ENCODE measurements around the gene SRPK3.
A peak's percentile ranks its signal among the peaks of the same experiment; 100 is the strongest.
"Not testable (repeated sequence)": the region's sequence is repeated elsewhere in the genome, so short reads cannot be mapped to it uniquely, and the experiment has no call there.

Gene SRPK3

DNA sequence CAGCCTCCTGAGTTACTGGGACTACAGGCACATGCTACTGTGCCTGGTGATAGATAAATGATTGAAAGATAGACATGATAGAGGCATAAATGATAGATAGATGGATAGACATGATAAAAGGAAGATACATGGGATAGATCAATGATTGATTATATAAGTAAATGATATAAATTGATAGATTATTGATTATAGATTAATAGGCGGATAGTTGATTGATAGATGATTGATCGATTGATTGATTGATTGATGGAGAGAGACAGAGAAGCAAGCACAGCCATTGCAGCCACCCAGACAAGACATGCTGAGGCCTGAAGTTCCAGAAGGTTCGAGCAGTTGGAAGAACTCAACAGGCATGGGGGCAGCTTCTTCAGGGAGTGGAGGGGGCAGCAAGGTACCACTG lies 34.5 kb upstream of the SRPK3 start:
- no peak for DNase-seq

DNA sequence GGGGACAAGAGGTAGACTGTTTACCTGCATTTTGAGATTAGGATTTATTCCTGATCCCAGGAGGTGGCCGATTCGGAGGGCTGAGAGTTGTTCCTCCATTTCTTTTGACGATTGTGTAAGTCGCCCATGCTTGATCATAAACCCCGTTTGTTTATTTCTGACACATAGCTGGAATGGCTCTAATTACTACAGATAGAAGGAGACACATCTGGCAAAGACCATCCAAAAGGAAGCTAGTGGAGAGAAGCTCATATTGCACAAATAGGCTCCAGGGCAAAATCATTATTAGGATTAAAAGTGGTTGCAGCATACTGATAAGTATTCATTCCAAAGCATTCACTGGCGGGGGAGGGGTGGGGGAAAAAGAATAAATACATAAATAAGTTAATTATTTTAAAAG lies 33.9 kb upstream of the SRPK3 start:
- DNase-seq, result not testable (repeated sequence)

DNA sequence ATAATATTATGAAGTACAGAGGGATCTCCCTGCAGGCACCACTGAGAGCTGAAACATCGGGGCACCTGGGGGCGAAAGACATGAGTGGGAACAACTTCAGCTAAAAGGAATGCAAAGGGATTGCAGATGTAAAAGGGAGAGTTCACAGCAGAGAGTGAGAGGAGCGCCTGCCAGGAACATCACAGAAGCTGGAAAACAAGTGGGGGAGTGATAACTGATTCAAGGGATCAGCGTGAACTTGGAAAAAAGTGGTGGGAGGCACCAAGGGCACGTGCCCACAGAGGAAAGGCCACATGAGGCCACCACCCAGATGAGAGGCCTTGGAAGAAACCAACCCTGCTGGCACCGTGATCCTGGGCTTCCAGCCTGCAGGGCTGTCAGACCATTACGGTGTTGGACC lies 31.8 kb upstream of the SRPK3 start:
- DNase-seq, result not testable (repeated sequence)

DNA sequence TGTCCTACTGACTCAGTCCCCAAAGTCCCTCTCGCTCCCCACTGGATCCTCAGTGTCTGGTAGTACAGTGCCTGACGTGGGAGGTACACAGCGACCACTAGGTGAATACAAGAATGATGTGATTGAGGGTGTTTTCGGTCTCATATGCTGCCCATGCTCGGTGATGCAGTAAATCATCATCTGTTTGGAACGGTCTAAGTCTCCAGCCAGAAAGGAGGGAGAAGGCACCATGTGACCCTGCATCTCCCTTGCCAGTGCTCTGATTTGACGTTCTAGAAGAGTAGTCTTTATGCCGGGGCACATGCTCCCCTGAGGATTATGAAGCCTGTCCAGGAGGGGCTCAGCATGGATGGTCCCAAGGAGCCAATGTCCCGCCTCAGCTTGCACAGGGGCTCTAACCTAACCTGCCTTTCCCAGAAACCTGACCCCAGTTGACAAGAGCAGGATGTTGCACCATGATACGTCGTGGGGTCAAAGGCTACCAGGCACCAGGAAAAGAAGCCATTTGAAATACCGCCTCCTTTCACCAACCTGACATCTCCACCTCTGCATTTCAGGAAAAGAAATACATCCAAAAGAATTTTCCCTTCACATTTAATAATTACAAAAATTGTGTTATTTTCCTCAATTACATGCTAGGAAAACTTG lies 30.6 kb upstream of the SRPK3 start:
- DNase-seq, result no peak

DNA sequence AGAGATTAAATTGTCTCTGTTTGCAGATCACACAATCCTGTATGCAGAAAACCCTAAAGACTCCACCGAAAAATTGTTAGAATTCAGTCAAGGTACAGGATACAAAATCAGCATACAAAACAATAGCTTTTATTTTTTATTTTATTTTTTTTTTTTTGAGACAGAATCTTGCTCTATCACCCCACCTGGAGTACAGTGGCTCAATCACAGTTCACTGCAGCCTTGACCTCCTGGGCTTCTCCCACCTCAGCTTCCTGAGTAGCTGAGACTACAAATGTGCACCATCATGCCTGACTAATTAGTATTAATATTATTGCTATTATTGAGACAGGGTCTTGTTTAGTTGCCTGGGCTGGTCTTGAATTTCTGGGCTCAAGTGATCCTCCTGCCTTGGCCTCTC lies 25.7 kb upstream of the SRPK3 start:
- DNase-seq, result no peak

DNA sequence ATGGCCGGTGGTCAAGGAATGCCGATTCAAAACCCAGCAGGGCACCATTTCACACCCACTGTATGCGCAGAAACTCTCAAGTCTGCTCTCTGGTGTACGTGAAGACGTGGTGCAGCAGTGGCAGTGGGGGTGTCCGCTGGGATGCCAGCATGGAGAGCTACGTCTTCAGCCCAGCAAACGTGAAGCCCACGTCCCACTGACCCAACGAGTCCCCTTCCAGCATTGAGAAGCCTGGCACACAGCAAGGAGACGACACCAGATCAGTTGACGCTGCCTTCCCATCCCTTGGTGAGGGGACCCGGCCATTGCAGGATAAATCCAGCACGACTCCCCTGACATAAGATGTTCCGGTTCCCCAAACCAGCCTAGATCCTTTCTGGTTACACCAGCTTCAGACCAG lies 19.0 kb upstream of the SRPK3 start:
- DNase-seq, result no peak

DNA sequence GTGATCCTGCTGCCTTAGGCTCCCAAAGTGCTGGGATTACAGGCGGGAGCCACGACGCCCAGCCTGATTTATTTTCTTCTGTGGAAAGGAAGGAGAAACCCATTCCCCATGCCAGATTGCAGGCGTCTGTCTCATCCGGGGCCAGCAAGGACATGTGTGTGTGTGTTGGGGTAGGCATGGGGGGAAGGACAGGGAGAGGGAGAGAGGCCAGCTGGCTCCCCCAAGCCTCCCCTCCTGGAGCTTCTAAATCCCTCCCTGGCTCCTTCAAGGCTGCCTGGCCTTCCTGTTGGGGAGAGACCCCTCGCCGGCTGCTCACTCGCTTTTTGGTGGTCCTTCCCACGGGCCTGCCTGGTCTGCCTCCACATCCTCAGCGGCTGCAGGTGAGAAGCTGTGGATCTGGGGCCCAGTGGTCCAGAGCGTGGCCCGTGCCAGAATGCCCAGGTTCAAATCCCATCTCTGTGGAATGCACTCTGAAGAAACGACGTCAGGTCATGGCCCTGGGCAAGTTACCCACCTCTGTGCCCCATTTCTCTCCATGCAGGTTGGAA lies 18.1 kb upstream of the SRPK3 start:
- no peak for DNase-seq

DNA sequence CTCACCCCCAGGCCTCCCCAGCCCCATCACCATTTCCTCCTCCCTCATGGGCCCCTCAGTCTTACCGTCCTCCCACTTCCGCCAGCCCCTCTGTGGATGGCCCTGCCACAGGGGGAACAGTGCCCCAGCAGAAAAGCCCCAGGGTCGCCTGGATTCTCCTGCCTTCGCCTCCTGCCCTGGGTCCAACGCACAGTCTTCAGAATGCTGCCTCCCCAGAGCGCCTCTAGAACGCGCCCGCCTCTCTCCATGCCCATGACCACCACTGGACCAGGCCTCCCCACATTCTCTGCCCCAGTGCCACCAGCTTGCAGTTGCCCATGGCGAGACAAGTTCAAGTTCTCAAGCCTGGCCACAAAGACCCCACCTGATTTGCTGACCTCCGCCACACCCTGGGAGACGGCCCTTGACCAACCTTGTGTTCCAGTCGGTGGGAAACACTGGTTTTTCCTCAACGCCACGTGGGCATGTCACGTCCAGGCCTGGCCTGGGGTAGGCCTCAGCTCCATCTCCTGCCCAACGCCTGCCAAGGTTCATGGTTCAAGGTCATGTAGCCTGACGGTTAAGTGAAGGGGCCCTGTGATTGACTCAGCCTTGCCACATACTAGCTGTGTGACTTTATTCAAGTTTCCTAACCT lies 17.4 kb upstream of the SRPK3 start:
- DNase-seq, result no peak

DNA sequence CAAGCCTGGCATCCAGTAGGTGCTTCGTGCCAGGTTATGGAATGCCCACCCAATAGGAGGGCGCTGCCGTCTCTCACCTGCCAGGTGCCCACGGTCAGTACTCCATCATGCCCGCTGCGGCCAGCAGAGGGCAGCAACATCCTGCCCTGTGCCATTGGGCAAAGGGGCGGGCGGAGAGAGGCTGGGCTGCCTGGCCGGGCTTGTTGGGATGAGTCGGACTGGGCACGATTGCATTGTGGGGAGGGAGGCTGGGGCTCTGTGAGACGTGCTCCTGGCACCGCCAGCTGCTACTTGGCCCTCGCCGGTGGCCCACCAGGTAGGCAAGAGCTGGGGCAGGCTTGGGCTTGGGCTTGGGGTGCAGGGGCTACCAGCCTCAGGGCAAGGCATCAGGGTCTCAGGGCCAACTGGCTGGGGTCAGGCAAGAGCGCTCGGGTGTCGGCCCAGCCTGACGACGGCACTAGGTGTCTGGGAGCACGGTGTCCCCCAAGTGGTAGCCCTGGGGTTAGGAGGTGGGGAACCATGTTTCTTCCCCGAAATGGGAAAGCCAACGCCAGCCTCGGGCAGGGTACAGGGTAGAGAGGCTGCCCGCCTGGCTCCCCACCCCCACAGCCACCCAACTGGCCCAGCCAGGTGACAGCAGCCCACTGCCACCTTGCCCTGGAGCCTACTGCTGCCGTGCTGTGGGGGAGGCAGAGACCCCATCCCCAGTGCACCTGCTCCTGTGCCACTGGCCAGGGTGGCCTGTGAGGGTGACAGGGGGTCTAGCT lies 16.7 kb upstream of the SRPK3 start, which contains the start of gene PLXNB3:
Gene PLXNB3 (plus strand): TSS at position 261 of the 767 bp plus-strand sequence. CDS start 1,287 bp downstream, outside the sequence.
- peak; percentile 82 for DNase-seq

DNA sequence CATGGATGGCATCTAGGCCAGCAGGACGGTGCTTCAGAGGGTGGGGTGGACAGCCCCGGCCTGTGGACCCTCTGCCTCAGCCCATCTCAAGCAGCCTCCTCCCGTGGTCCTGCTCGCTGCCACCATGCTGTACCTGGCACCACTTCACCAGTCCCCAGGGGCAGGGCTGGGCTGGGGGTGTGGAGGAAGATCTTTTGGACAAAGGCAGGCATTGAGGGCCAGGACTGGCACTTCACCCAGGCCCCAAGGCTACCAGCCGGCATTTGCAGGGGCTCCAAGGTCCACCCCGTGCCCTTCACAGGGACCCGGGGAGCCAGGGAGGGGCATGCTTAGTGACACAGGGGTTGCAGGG lies 16.1 kb upstream of the SRPK3 start:
- peak; percentile 1 for DNase-seq

DNA sequence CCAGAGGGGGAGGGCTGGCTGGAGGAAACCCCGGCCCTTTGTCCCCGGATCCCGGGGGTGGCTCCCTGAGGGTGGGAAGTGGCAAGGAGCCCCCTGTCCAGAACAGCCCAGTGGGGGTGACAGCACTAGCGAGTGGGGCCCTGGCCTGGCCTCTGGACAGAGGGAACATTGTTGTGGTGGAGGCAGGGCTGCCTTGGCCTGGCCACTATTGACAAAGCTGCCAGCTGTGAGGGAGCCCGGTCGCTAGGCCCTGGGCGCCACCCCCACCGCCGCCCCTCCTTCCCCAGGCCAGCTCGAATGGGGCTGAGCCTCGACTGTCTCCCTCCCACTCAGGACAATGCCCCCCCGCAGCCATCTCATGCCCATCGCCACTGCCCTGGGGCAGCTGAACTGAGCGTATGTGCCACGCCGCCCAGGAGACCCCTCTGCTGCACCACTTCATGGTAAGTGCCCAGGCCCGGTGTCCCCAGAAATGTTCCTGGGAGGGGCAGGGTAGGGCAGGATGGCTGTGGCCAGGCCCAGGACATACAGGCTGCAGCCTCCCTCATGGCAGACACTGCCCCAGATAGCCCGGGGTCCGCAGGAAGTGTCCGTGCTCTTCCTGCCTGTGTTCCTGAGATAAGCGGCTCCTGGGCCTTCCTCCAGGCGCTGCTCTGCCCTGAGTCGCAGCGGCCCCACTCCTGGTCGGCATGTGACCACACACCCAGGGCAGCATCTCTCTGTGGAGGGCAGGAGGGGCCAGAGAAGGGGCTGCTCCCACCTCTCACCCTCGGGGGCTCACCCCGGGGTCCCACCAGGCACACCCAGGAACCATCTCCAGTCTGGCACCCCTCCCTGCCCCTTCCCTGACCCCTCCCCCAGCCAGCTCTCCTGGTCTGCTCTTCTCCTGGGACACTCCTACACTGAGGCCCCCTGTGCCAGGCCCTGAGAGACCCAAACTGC lies 15.4 kb upstream of the SRPK3 start:
- DNase-seq, result peak; percentile 1

DNA sequence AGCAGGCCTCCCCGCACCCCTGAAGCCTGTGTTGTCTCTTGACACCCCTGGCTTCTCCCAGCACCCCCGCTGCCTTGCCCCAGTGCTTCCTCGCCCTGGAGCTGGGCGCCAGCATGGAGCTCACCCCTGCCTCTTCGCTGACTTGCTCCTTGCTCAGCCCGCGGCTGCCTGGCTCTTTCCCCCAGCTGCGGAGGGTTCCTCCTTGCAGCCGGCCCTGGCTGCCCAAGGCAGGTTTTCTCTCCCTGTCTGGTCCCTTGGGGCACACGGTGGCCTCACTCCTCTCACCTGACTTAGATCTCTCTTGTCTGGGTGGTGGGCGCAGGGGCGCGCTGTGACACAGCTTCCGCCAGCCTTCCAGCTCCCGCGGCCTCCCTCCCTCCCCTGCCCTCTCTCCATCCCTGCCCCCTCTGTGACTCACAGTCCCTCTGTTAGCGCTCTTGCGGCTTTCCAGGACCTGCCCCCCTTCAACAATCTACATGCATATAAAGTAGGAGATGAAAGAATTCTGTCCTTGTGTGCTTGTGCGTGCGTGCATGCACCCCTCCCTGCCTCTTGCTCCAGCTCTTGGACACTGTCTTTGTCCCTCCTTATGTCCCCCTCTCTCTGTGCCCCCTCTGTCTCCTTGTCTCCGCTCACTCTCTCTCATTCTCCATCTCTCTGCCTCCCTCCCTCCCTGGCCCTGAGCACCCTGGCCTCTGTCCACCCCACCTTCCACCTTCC lies 14.6 kb upstream of the SRPK3 start:
- DNase-seq, result peak; percentile 49

DNA sequence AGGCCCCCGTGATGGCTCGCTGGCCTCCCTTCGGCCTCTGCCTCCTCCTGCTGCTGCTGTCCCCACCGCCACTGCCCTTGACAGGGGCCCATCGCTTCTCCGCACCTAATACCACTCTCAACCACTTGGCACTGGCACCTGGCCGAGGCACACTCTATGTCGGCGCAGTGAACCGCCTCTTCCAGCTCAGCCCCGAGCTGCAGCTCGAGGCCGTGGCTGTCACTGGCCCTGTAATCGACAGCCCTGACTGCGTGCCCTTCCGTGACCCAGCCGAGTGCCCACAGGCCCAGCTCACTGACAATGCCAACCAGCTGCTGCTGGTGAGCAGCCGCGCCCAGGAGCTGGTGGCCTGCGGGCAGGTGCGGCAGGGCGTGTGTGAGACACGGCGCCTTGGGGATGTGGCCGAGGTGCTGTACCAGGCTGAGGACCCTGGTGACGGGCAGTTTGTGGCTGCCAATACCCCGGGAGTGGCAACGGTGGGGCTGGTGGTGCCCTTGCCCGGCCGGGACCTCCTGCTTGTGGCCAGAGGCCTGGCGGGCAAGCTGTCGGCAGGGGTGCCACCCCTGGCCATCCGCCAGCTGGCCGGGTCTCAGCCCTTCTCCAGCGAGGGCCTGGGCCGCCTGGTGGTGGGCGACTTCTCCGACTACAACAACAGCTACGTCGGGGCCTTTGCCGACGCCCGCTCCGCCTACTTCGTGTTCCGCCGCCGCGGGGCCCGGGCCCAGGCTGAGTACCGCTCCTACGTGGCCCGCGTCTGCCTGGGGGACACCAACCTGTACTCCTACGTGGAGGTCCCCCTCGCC lies 13.8 kb upstream of the SRPK3 start:
- no peak for DNase-seq

DNA sequence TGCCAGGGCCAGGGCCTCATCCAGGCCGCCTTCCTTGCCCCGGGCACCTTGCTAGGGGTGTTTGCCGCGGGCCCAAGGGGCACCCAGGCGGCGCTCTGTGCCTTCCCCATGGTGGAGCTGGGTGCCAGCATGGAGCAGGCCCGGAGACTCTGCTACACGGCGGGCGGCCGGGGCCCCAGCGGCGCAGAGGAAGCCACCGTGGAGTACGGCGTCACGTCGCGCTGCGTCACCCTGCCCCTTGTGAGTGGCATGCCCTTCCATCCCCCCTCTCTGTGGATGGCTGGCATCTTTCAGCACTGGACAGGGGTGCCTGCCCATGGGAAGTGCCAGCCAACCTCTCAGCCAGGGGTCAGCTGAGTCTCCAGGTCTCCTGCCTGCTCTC lies 13.2 kb upstream of the SRPK3 start:
- no peak for DNase-seq

DNA sequence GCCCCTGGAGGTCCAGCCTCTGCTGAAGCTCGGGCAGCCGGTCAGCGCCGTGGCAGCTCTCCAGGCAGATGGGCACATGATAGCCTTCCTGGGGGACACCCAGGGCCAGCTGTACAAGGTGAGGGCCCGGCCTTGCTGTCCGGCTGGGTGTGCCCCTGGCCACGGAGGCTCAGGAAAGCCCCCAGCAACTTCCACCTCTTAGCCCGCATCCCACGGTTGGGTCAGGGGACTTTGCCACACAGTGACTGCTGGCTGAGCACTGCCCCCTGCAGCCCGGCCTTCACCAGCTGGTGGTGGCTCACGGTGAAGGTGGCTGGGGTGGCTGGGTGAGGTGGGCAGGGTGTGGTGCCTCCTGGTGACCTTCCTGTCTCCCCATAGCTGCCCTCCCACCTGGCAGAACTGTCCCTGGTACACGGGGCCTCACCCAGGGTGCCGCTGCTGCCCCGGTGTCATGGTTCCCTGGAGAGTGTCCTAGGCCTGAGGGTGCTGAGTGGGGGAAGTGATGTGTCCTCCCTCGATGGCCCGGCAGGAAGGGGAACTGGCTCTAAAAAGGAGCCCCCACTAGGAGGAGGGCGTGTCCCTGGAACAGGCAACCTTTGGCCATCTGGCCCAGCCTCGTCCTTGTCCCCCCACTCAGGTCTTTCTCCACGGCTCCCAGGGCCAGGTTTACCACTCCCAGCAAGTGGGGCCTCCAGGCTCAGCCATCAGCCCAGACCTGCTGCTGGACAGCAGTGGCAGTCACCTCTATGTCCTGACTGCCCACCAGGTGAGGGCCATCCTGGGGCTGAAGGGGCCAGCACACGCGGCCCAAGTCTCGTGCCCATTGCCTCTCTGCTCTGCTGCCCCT lies 12.3 kb upstream of the SRPK3 start:
- DNase-seq, result peak; percentile 2

DNA sequence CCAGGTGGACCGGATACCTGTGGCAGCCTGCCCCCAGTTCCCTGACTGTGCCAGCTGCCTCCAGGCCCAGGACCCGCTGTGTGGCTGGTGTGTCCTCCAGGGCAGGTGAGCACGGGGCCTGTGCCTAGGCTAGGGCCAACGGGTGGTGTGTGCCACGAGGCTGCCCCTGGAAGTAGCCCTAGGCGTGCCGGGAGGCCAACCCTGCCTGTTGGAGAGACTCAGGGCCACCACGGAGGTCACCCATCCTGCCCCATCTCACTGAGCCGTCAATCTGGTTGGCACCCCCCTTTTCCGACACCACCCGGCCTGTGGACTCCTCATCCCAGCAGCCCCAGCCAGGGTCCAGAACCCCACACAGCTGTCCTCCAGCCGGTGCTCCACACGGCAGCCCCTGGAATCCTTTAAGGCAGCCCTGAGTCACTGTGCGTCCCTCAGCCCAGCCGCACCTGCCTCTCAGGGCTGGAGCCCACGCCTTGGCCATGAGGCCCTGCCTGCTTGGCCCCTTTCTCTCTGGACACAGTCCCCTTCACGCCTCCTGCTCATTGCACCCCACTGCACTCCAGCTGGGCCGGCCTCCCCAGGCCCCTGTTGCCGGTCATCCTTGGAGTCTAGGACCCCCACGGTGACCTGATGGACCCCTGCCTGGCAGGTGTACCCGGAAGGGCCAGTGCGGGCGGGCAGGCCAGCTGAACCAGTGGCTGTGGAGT lies 11.5 kb upstream of the SRPK3 start:
- DNase-seq, result peak; percentile 1

DNA sequence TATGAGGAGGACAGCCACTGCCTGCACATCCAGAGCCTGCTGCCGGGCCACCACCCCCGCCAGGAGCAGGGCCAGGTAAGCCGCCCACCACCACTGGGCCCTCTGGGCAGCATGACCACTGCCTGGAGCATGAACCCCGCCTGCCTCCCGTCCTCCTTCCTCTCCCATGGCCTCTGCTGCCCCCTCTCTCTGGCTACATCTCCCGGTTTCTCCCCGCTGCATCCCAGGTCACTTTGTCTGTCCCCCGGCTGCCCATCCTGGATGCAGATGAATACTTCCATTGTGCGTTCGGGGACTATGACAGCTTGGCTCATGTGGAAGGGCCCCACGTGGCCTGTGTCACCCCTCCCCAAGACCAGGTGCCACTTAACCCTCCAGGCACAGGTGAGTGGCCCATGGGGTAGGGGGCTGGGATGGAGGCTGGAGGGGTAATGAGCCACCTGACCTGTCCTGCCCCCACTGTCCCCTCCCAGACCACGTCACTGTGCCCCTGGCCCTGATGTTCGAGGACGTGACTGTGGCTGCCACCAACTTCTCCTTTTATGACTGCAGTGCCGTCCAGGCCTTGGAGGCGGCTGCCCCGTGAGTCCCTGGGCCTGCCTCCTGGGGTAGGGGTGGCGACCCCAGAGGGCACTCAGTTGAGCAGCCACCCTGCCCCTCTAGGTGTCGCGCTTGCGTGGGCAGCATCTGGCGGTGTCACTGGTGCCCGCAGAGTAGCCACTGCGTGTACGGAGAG lies 10.8 kb upstream of the SRPK3 start:
- DNase-seq, result peak; percentile 1

DNA sequence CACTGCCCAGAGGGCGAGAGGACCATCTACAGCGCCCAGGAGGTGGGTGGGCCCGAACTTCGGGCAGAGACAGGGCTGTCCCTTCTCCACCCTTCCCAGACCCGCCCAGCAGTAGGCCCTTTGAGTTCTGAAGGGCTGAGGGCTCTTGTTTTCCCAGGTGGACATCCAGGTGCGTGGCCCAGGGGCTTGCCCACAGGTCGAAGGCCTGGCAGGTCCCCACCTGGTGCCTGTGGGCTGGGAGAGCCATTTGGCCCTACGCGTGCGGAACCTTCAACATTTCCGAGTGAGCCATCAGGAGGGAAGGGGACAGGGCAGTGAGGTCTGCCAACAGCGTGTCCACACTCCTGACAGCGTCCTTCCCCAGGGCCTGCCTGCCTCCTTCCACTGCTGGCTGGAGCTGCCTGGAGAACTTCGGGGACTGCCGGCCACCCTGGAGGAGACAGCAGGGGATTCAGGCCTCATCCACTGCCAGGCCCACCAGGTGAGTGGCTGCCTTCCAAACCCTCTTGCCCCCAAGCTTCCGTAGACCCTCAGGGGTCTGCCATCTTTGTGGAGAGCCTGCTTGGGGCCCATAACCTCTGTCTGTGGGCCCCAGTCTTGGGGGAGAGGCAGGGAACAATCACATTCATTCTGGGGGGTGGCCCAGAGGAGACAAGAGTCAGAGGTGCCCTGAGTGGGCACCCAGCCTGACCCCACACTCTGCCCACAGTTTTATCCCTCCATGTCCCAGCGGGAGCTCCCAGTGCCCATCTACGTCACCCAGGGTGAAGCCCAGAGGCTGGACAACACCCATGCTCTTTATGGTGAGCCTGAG lies 10.0 kb upstream of the SRPK3 start:
- no peak for DNase-seq
